Measurements from ENCODE around the gene PNMA6E.

PNMA6E gene

DNA sequence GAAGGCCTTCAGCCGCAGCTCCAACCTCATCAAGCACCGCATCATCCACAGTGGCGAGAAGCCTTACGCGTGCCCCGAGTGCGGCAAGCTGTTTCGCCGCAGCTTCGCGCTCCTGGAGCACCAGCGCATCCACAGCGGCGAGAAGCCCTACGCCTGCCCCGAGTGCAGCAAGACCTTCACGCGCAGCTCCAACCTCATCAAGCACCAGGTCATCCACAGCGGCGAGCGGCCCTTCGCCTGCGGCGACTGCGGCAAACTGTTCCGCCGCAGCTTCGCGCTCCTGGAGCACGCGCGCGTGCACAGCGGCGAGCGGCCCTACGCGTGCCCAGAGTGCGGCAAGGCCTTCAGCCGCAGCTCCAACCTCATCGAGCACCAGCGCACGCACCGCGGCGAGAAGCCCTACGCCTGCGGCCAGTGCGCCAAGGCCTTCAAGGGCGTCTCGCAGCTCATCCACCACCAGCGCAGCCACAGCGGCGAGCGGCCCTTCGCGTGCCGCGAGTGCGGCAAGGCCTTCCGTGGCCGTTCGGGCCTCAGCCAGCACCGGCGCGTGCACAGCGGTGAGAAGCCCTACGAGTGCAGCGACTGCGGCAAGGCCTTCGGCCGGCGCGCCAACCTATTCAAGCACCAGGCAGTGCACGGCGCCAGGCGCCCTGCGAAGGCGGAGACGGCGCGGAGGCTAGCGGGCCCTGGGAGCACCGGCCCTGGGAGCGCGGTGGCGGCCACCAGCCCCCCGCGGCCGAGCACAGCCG is 19.9 kb upstream of the PNMA6E start:
- no peak for TF ChIP-seq GATA3 (IDR thresholded peaks at IDR 0.05; ENCODE audit: low read depth, low read length)
- TF ChIP-seq GATA2 (IDR thresholded peaks at IDR 0.05; ENCODE audit: low read depth, low read length): no peak

- TF ChIP-seq GATA3 (IDR thresholded peaks at IDR 0.05; ENCODE audit: low read depth, low read length) (no peak), GATA2 (IDR thresholded peaks at IDR 0.05; ENCODE audit: low read depth, low read length) (no peak)
Measured at GRCh38 chrX:153417637-153418036, 16.5 kb upstream of the PNMA6E start.

DNA sequence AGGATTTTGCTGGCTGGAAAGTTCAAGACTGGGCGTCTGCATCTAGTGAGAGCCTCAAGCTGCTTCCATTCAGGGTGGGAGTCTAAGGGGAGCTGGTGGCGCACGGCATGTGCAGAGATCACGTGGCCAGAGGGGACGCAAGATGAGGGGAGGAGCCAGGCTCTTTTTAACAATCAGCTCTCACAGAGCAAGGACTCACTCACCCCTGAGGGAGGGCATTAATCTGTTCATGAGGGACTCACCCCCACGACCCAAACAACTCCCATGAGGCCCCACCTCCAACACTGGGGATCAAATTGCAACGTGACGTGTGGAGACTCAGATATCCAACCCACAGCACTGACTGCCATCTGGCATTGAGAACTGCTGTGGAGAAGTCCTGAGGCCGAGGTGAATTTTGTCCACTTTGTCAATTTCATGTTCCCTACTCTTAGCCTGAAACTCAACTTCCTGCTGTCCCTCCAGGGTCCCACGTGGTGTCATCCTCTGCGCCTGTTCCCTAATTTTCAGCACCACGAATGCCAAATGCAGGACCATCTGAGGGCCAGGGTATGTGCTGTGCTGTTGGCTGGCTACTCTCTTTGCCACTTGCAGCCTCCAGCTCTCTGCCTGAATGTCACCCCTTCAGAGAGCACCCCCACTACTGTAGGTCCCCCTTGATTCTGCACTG is 15.8 kb upstream of the PNMA6E start:
- TF ChIP-seq GATA3 (IDR thresholded peaks at IDR 0.05; ENCODE audit: low read depth, low read length) (no peak), GATA2 (IDR thresholded peaks at IDR 0.05; ENCODE audit: low read depth, low read length) (no peak)

- TF ChIP-seq GATA3 (IDR thresholded peaks at IDR 0.05; ENCODE audit: low read depth, low read length): no peak
- no peak for TF ChIP-seq GATA2 (IDR thresholded peaks at IDR 0.05; ENCODE audit: low read depth, low read length)
Measured at GRCh38 chrX:153414856-153415510, 13.8 kb upstream of the PNMA6E start.

DNA sequence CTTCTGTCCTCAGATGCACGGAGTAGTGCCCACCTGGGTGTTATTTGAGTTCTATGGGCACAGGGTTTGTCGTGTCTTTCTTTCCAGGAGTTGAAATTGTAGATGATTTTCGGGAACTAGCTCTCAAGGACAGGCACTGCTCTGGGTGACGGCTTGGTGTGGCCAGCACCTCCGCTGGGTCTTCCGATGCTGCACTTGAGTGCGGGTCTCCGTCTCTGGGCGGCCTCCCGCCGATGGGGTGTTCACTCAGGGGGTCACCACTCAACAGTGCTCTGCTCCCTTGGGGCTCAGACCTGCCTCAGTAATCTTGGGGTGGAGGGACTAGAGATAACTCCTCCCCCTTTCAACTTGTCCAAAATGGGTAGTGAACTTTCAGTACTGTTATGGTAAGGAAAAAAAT is 12.6 kb upstream of the PNMA6E start:
- TF ChIP-seq GATA3 (IDR thresholded peaks at IDR 0.05; ENCODE audit: low read depth, low read length) (no peak), GATA2 (IDR thresholded peaks at IDR 0.05; ENCODE audit: low read depth, low read length) (no peak)

GRCh38 chrX:153412746-153413720 is 11.9 kb upstream of the PNMA6E start:
- TF ChIP-seq GATA3 (IDR thresholded peaks at IDR 0.05; ENCODE audit: low read depth, low read length) (no peak), GATA2 (IDR thresholded peaks at IDR 0.05; ENCODE audit: low read depth, low read length) (no peak)

DNA sequence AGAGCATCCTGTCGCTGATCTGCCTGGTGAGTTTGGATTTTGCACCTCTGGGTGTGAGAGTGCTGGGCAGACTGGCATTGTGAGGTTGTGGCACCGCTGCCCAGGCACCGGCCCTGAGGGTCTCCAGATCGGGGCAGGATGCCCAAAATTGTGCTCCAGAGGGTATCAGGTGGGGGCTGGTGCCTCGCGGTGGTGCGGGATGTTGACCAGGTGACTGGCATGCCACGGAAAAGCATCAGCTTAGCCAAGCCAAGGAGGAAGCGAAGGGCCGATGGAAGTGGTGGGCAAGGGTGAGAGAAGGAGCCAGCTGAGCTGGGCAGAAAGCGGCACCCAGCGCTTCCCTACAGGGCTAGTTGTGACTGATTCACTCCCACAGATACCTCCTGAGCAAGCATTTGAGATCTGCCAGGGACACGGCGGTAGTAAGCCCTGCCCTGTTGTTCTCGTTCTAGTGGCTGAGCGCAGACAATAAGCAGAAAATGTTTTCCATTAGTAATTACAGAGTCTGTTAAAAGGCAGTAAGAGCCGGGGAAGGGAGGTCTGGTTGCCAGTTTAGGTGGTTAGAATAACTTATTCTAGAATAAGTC is 10.9 kb upstream of the PNMA6E start:
- TF ChIP-seq GATA3 (IDR thresholded peaks at IDR 0.05; ENCODE audit: low read depth, low read length) (no peak), GATA2 (IDR thresholded peaks at IDR 0.05; ENCODE audit: low read depth, low read length) (no peak)

DNA sequence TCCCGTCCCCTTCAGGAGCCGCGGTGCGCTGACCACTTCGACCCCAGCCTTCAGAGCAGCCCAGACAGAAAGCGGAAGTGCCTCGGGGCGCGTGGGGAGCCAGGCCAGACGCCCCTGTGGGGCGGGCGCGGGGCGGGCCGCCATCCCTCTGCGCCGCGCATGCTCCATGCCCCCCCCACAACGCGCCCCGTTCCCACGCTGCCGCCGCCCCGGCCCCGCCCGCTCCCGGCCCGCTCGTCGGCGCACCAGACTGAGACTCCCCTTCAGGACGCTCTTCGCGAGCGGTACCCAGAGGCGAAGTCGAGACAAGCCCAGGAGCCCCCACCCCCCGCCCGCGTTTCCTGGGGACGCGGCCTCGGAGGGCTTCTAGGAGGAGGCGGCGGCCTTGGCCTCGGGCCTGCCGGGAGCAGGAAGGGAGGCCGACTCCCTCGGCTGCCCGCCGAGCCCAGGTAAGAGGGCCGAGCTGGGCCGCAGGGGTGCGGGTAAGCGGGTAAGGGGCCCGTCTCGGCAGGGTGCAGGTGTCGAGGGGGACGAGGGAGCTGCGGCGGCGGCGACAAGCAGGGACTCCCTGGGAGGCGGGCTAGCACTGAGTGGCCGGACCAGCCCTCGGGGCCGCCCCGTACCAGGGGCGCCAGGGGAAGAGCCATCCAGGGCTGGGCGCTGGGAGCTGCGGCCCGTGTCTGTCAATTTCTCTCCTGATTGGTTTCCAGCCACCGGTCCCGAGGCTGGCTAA is 10.3 kb upstream of the PNMA6E start, which contains the start of gene ZFP92:
TSS of gene ZFP92 (plus strand) at position 218 of the 733 bp plus-strand sequence. CDS start 6,851 bp downstream, outside the sequence.
- TF ChIP-seq GATA2 (IDR thresholded peaks at IDR 0.05; ENCODE audit: low read depth, low read length) (no peak), GATA3 (IDR thresholded peaks at IDR 0.05; ENCODE audit: low read depth, low read length) (no peak)

- TF ChIP-seq GATA2 (IDR thresholded peaks at IDR 0.05; ENCODE audit: low read depth, low read length): no peak
- TF ChIP-seq GATA3 (IDR thresholded peaks at IDR 0.05; ENCODE audit: low read depth, low read length): no peak
Measured at GRCh38 chrX:153410888-153411254, 9.7 kb upstream of the PNMA6E start.

DNA sequence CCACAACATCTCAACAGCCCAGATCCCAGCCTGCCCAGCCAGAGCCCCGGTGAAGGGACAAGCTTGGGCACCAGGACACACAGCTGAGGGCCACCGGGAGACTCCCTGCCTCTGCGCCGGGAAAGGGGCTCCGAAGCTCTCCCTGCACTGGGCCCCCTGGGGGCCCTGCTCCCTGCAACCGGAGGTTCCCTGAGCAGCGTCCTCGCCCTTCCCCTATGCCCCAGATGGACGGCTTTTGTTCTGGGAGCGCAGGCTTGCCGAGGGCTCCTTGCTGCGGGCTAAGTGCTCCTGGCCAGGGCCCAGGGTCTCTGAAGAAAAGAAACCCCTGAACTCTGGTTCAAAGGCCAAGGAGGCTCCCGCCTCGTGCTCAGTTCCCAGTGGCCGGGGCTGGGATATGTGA is 9.2 kb upstream of the PNMA6E start:
- no peak for TF ChIP-seq GATA3 (IDR thresholded peaks at IDR 0.05; ENCODE audit: low read depth, low read length)
- TF ChIP-seq GATA2 (IDR thresholded peaks at IDR 0.05; ENCODE audit: low read depth, low read length): no peak

DNA sequence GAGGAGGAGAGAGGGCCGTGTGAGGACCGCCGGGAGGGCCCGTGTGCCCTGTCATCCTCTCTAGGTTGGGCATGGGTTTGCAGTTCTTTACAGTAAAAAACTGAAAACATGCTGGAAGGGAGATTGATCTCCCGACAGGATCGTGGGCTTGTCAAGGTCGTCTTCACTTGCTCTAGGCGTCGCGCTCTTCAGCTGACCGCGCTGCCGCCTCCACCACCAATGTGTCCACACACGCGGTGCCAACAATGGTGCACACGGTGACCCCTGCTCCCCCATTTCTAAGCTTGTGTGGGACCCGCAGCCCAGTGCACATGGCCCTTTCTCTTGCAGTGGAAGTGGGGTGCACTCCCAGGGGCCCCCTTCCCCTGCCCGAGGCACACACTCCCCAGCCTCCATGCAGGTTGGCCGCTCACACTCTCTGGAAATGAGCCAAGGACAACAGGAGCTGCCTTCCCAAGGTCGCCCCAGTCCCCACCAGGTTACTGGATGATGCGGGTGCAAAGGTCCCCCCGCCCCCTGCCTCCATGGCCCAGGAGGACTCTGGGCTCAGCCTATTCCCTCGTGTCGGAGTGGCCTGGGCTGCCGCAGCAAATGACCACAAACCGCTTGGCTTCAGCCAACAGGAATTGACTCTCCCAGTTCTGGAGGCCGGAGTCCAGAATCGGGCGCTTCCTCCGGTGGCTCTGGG is 8.4 kb upstream of the PNMA6E start:
- TF ChIP-seq GATA3 (IDR thresholded peaks at IDR 0.05; ENCODE audit: low read depth, low read length) (no peak), GATA2 (IDR thresholded peaks at IDR 0.05; ENCODE audit: low read depth, low read length) (no peak)

GRCh38 chrX:153408871-153409351 is 7.8 kb upstream of the PNMA6E start:
- no peak for TF ChIP-seq GATA3 (IDR thresholded peaks at IDR 0.05; ENCODE audit: low read depth, low read length)
- no peak for TF ChIP-seq GATA2 (IDR thresholded peaks at IDR 0.05; ENCODE audit: low read depth, low read length)

Measured in SH-SY5Y (cell line).